GM12891 (cell line): Measurements from ENCODE around the gene TSPAN9.

Source experiments
- DNase-seq: peaks from one replicate; pipeline ENCODE4 v3.0.0; 2011; ENCODE audit warnings: low spot score; ENCODE audit not compliant: insufficient read length
- FAIRE-seq: peaks from 2 replicates; lab custom pipeline; 2011; peaks lifted over from hg19 to GRCh38; lab: Jason Lieb, UNC
- PAX5 ChIP-seq: IDR thresholded peaks from 2 replicates; pipeline ENCODE4 v1.6.1; 2011; ENCODE audit warnings: low read length, moderate library complexity, mild to moderate bottlenecking; ENCODE audit not compliant: insufficient read depth, severe bottlenecking
- POLR2A ChIP-seq: IDR thresholded peaks from 2 replicates; pipeline ENCODE4 v1.6.1; 2011; ENCODE audit warnings: low read depth, low read length, control low read depth
- POLR2AphosphoS5 ChIP-seq: IDR thresholded peaks from 2 replicates; pipeline ENCODE4 v1.6.1; 2011; ENCODE audit warnings: low read depth, low read length, control low read depth
- POU2F2 ChIP-seq: IDR thresholded peaks from 2 replicates; pipeline ENCODE4 v1.6.1; 2011; ENCODE audit warnings: low read depth, mild to moderate bottlenecking, control low read depth, low read length, moderate library complexity
- SPI1 ChIP-seq: IDR thresholded peaks from 2 replicates; pipeline ENCODE4 v1.6.1; 2011; ENCODE audit warnings: low read depth, low read length, control low read depth
- TAF1 ChIP-seq: IDR thresholded peaks from 2 replicates; pipeline ENCODE4 v1.6.1; 2011; ENCODE audit warnings: low read depth, low read length, control low read depth

TSPAN9 gene

GRCh38 chr12:3226264-3226663 is 149.1 kb downstream of the TSPAN9 start:
- FAIRE-seq = no peak
- no peak for DNase-seq
- TF ChIP-seq POU2F2 (no peak), POLR2AphosphoS5 (no peak), PAX5 (no peak), SPI1 (no peak), TAF1 (no peak), POLR2A (no peak)

GRCh38 chr12:3227076-3227975 is 150.1 kb downstream of the TSPAN9 start:
- DNase-seq (no peak), FAIRE-seq (no peak)
- no peak for TF ChIP-seq TAF1
- TF ChIP-seq PAX5 = no peak
- no peak for TF ChIP-seq POLR2AphosphoS5
- no peak for TF ChIP-seq POLR2A
- no peak for TF ChIP-seq POU2F2
- TF ChIP-seq SPI1 = no peak

GRCh38 chr12:3228552-3228951 is 151.4 kb downstream of the TSPAN9 start:
- FAIRE-seq = no peak
- no peak for TF ChIP-seq POU2F2
- no peak for TF ChIP-seq POLR2AphosphoS5
- no peak for TF ChIP-seq POLR2A
- TF ChIP-seq TAF1 = no peak
- TF ChIP-seq PAX5 = no peak
- no peak for TF ChIP-seq SPI1

GRCh38 chr12:3229577-3229976 is 152.4 kb downstream of the TSPAN9 start:
- DNase-seq (no peak), FAIRE-seq (no peak)
- no peak for TF ChIP-seq POLR2AphosphoS5
- TF ChIP-seq POU2F2 = no peak
- no peak for TF ChIP-seq TAF1
- TF ChIP-seq PAX5 = no peak
- TF ChIP-seq SPI1 = no peak
- TF ChIP-seq POLR2A = no peak

More at GRCh38 chr12:3228552-3228951, 151.4 kb downstream of the TSPAN9 start:
- DNase-seq = no peak

GRCh38 chr12:3230758-3231375 is 153.7 kb downstream of the TSPAN9 start:
- TF ChIP-seq SPI1 = no peak
- TF ChIP-seq PAX5 = no peak
- TF ChIP-seq POU2F2 = no peak
- TF ChIP-seq POLR2AphosphoS5 = no peak
- no peak for TF ChIP-seq TAF1
- no peak for TF ChIP-seq POLR2A
- DNase-seq (no peak), FAIRE-seq (no peak)

- TF ChIP-seq POLR2A (no peak), POU2F2 (no peak), SPI1 (no peak), PAX5 (no peak), POLR2AphosphoS5 (no peak), TAF1 (no peak)
- FAIRE-seq (no peak), DNase-seq (no peak)
These were observed 154.3 kb downstream of the TSPAN9 start for GRCh38 chr12:3231399-3231876.

- FAIRE-seq (no peak), DNase-seq (no peak)
- TF ChIP-seq POLR2A (no peak), PAX5 (no peak), POLR2AphosphoS5 (no peak), POU2F2 (no peak), SPI1 (no peak)
These were observed 156.6 kb downstream of the TSPAN9 start for GRCh38 chr12:3233797-3234196.

GRCh38 chr12:3236345-3237187 is 159.4 kb downstream of the TSPAN9 start:
- TF ChIP-seq TAF1 = no peak
- no peak for TF ChIP-seq POU2F2
- no peak for TF ChIP-seq PAX5
- no peak for TF ChIP-seq POLR2AphosphoS5
- no peak for TF ChIP-seq SPI1
- TF ChIP-seq POLR2A = no peak
- FAIRE-seq (no peak), DNase-seq (no peak)
